Right lobe of liver (tissue), 4 donors: ENCODE results near the gene KCNN3.

Source experiments
- CTCF ChIP-seq, 4 donors: fragments of 200-600 bp in 3 of 4; fragments of 450-650 bp in 1 of 4; IDR thresholded peaks; one replicate each; pipeline versions ENCODE4 v1.5.1 to v1.8.0; 2016 to 2022; ENCODE audit warnings: antibody characterized with exemption in 4 of 4, mild to moderate bottlenecking in 2 of 4
- POLR2A ChIP-seq: fragments of 450-650 bp; IDR thresholded peaks from one replicate; pipeline ENCODE4 v1.6.1; 2017; ENCODE audit warnings: antibody characterized with exemption, mild to moderate bottlenecking
- donor health status: DM: no; HTN: no; CAD: no.
- donor health status: DM: no; HTN: no; CAD: no.
- donor health status: DM: no; HTN: yes; CAD: no.

GRCh38 chr1:154775621-154776605 lies 94.2 kb downstream of the KCNN3 start:
- TF ChIP-seq CTCF (IDR thresholded peaks at IDR 0.05) (no peak), POLR2A (no peak)
